DND-41 (cell line): ENCODE measurements around the gene SPIB.

Experiments
- EZH2 ChIP-seq: IDR thresholded peaks from 3 replicates; pipeline ENCODE4 v1.6.1; 2012; ENCODE audit warnings: borderline replicate concordance, low read depth, mild to moderate bottlenecking, moderate library complexity, low read length, inconsistent platforms; ENCODE audit not compliant: severe bottlenecking
- TF ChIP-seq, protein P1 (sequence below): IDR thresholded peaks from 2 replicates; pipeline ENCODE4 v1.5.1; 2012; ENCODE audit warnings: borderline replicate concordance, low read length, moderate library complexity, mild to moderate bottlenecking; ENCODE audit not compliant: poor library complexity, severe bottlenecking; ENCODE audit errors: extremely low read depth

DNA sequence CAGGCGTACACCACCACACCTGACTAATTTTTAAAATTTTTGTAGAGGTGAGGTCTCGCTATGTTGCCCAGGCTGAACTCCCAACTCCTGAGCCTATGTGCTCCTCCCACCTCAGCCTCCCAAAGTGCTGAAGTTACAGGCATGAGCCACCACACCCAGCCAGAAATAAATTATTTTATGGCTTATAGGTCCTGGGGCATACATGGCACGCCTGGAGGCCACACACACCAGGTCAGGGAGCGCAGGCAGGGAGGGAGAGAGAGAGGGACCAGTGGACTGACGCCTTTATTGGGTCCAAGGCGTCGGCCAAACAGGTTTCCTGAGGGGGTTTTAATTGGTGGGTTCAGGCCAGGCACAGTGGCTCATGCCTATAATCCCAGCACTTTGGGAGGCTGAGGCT lies 6.8 kb downstream of the SPIB start:
- TF ChIP-seq, protein P1, sequence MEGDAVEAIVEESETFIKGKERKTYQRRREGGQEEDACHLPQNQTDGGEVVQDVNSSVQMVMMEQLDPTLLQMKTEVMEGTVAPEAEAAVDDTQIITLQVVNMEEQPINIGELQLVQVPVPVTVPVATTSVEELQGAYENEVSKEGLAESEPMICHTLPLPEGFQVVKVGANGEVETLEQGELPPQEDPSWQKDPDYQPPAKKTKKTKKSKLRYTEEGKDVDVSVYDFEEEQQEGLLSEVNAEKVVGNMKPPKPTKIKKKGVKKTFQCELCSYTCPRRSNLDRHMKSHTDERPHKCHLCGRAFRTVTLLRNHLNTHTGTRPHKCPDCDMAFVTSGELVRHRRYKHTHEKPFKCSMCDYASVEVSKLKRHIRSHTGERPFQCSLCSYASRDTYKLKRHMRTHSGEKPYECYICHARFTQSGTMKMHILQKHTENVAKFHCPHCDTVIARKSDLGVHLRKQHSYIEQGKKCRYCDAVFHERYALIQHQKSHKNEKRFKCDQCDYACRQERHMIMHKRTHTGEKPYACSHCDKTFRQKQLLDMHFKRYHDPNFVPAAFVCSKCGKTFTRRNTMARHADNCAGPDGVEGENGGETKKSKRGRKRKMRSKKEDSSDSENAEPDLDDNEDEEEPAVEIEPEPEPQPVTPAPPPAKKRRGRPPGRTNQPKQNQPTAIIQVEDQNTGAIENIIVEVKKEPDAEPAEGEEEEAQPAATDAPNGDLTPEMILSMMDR = no peak
- no peak for TF ChIP-seq EZH2
